Hematopoietic multipotent progenitor cell (in vitro differentiated cells): ENCODE measurements around the gene TMEM255B. TPM values are rescaled to one million over a fixed set of nuclear protein-coding genes. Genes with fewer than 3 reads are reported as not detected.

Source experiments
- DNase-seq, 3 donors: peaks; one replicate each; pipeline ENCODE4 v3.0.0-alpha.2; 2011 to 2015; ENCODE audit warnings: low read depth in 2 of 3, low spot score in 2 of 3
- total RNA-seq: library from RNA; depleted of rRNA; stranded (reverse); fragments of >200 nt; gene quantifications from one replicate; pipeline ENCODE4 v1.2.3, GENCODE V29; 2012

The TMEM255B gene
- total RNA-seq, 1 donor: 0.54 TPM

- no peak for DNase-seq
These were observed 84.1 kb downstream of the TMEM255B start for GRCh38 chr13:113843063-113843654.

GRCh38 chr13:113843864-113844556 lies 85.0 kb downstream of the TMEM255B start:
- DNase-seq: peak in 1 of 3 donors; percentile 7

- DNase-seq: no peak
These were observed 86.0 kb downstream of the TMEM255B start for GRCh38 chr13:113845055-113845454.

GRCh38 chr13:113845723-113846635 lies 87.0 kb downstream of the TMEM255B start:
- DNase-seq: no peak

GRCh38 chr13:113846636-113847318 lies 87.8 kb downstream of the TMEM255B start:
- DNase-seq: no peak

- no peak for DNase-seq
These were observed 89.0 kb downstream of the TMEM255B start for GRCh38 chr13:113848020-113848419.

- no peak for DNase-seq
These were observed 89.6 kb downstream of the TMEM255B start for GRCh38 chr13:113848431-113849260.

GRCh38 chr13:113849546-113849945 lies 90.5 kb downstream of the TMEM255B start:
- no peak for DNase-seq

GRCh38 chr13:113849981-113850721 lies 91.1 kb downstream of the TMEM255B start:
- DNase-seq: no peak

- no peak for DNase-seq
These were observed 91.9 kb downstream of the TMEM255B start for GRCh38 chr13:113850722-113851479.

- no peak for DNase-seq
These were observed 92.4 kb downstream of the TMEM255B start for GRCh38 chr13:113851480-113851803.

GRCh38 chr13:113851826-113852535 lies 93.0 kb downstream of the TMEM255B start:
- DNase-seq: no peak

- no peak for DNase-seq
These were observed 93.8 kb downstream of the TMEM255B start for GRCh38 chr13:113852536-113853517.

GRCh38 chr13:113853518-113854237 lies 94.7 kb downstream of the TMEM255B start:
- DNase-seq: peak in 1 of 3 donors; percentile 4

GRCh38 chr13:113854238-113855011 lies 95.4 kb downstream of the TMEM255B start:
- peak in 2 of 3 donors; percentile 44 for DNase-seq
